Motor neuron (in vitro differentiated cells): ENCODE data around the gene UPP2. TPM values are rescaled to one million over a fixed set of nuclear protein-coding genes. Genes with fewer than 3 reads are reported as not detected.

Experiments
- ATAC-seq, 8 experiments: fragments of 200-7000 bp; cut with Tn5 transposase; replicated peaks in 6 of 8; 2 replicates each; pipeline ENCODE4 v1.8.0; 2021; ENCODE audit warnings: mild to moderate bottlenecking in 8 of 8, moderate library complexity in 8 of 8
- H3K27ac ChIP-seq, 2 donors: fragments of 250-450 bp; sonication (Bioruptor Pico); 2 replicates each; pipeline ENCODE4 v1.9.0; 2021; ENCODE audit warnings: antibody characterized with exemption in 2 of 2, mild to moderate bottlenecking in 2 of 2, moderate library complexity in 1 of 2
- H3K4me1 ChIP-seq, 2 donors: fragments of 250-450 bp; sonication (Bioruptor Pico); replicated peaks in 1 of 2; 2 replicates each; pipeline ENCODE4 v1.6.1; 2021; ENCODE audit warnings: antibody characterized with exemption in 2 of 2, mild to moderate bottlenecking in 2 of 2, moderate library complexity in 1 of 2
- H3K4me3 ChIP-seq, 5 donors: fragments of 250-450 bp; sonication (Bioruptor Pico); 2 replicates each; pipeline ENCODE4 v1.9.0; 2021; ENCODE audit warnings: antibody characterized with exemption in 5 of 5, mild to moderate bottlenecking in 5 of 5, moderate library complexity in 4 of 5
- WGBS, 10 experiments: fragments of 450-650 bp; shearing (Covaris generic); methylation state at CpG; one replicate each; pipeline ENCODE4 v1.0.0; 2022; 5-methylcytosine and 5-hydroxymethylcytosine counted together
- in situ Hi-C, 9 experiments: fragments of 400-800 bp; cut with MboI; loops; one replicate each; pipeline ENCODE4 v1.15.0; 2021; ENCODE audit warnings: low sequenced_read_pairs in 9 of 9, low pct_unique_long_range_greater_than_20kb in 2 of 9; ENCODE audit not compliant: unreplicated experiment in 9 of 9
- total RNA-seq, 8 experiments: library from RNA; unstranded; fragments of 300-600 nt; gene quantifications; 2 replicates each; pipeline versions ENCODE4 v1.2.3 to v1.2.4, GENCODE V29; 2022

Gene UPP2
- total RNA-seq, 8 experiments from 2014 or later, result 0.05 to 1.1 (median 0.19) TPM; not detected in 2

DNA sequence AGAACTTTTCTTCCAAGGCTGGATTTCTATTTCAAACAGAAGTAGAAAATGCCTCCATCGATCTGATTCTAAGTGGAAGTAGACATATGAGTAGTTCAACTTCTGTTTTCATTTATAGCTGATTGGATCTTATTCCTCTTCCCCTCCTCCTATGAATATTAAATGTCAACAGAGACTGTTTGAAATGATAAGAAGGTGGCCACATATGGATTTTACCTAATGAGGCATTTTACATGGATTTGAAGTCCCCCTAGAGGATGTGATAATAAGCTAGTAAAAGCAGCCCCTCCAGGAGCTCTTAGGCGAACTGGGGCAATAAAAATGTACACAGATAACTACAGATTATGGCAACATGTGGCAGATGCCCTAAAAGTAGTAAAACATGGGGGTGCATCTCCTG lies 71.0 kb downstream of the UPP2 start:
- WGBS, 10 experiments, result 0 to 36% (median 5%) methylated on average over 1 to 2 of the region's 2 CpGs
- H3K27ac ChIP-seq, result no peak overlapping the region
- H3K4me1 ChIP-seq, result no peaks in the 10 kb centered on the region
- in situ Hi-C loops, result loop anchor here in 2 of 9 experiments (25.0 kb wide), 1 partner anchor 135 kb away; no protein-coding TSS in a partner anchor
- ATAC-seq, result no peak
- H3K4me3 ChIP-seq, result no peak overlapping the region

DNA sequence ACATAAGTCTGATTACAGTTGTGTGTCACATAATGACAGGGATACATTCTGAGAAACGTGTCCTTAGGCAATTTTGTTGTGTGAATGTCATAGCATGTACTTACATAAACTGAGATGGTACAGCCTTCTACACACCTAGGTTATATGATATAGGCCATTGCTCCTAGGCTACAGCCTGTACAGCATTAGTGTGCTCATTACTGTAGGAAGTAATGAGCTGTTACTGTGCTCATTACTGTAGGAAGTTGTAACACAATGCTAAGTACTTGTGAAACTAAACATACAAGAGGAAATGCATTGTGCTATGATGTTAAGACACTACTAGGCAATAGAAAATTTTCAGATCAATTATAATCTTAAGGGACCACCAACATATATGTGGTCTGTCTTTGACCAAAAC lies 72.8 kb downstream of the UPP2 start:
- no peak for ATAC-seq
- no peak overlapping the region for H3K27ac ChIP-seq
- 100% methylated on average over 1 of the region's 1 CpG; no CpG with 5 or more reads in 8 of the 10 experiments for WGBS, 10 experiments
- no peaks in the 10 kb centered on the region for H3K4me1 ChIP-seq
- in situ Hi-C loops, result loop anchor here in 2 of 9 experiments (25.0 kb wide), 1 partner anchor 137 kb away; no protein-coding TSS in a partner anchor
- H3K4me3 ChIP-seq, result no peak overlapping the region

DNA sequence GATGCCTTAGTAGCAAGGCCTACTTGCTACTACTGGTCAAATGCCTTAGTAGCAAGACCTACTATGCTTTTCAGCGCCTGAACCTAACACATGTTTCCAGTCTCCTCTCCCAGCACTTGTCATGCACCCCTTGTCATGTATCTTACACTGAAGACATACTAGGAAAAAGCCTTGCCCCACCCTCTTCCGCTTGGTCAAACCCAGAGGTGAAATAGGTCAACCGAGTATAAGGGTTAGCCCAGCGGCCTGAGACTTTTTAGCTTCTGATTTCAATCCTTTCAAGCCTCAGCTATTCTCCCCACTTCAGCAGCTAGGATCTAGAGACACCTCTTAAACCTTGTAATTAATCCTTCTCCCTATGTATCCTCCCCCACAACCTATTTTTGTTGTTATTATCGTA lies 73.3 kb downstream of the UPP2 start:
- in situ Hi-C loops, result loop anchor here in 3 of 9 experiments (25.0 kb wide), 3 partner anchors 138 to 562 kb away; partner anchors contain the start of genes CCDC148 (in 2 of the 3) and PKP4 (in 2 of the 3)
- WGBS, 10 experiments, result 71 to 100% (median 86%) methylated on average over 1 to 4 of the region's 5 CpGs
- no peak overlapping the region for H3K27ac ChIP-seq
- H3K4me1 ChIP-seq, result no peaks in the 10 kb centered on the region
- ATAC-seq, result no peak
- no peak overlapping the region for H3K4me3 ChIP-seq

DNA sequence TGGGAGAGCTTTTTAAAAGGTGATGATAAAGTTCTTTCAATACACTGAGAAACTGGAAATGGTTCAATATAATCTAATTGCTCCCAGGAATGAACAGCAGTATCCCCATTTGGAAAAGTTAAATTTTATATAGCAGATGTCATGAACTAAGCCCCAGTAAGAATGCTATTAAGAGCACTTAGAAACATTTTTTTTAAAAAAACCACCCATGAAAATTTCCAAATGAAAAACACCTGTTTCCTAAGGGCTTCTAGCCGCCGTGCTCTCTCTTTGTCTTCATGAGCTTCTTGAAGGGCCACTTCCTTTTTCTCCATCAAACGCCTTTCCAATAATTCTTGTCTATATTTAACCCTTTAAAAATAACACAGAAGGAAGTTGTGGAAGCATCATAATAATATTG lies 77.0 kb downstream of the UPP2 start:
- H3K27ac ChIP-seq, result no peak overlapping the region
- in situ Hi-C loops, result loop anchor here in 2 of 9 experiments (25.0 kb wide), 2 partner anchors 284 to 559 kb away; partner anchors contain the start of genes CCDC148 (in 2 of the 2) and PKP4 (in 2 of the 2)
- no peak overlapping the region for H3K4me3 ChIP-seq
- ATAC-seq, result no peak
- H3K4me1 ChIP-seq, result no peaks in the 10 kb centered on the region
- WGBS, 10 experiments, result 0 to 96% (median 72%) methylated on average over 1 to 3 of the region's 3 CpGs

DNA sequence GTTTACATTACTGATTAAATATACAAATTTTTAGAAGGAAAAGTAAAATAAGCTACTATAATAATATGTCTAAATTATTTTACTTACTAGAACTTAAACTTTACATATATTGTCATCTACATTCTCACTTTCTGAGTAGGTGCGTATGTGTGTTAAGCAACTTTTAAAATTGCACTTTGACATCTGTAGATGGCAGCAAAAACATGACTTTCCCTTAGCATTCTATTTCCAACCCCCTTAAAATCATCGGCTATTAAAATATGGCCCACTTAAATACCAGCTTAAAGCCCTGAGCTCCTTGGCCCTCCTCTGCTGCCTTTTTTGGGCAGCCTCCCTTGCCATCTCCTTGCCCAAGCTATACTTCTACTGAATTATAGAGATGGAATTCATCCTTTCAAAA lies 78.0 kb downstream of the UPP2 start:
- ATAC-seq, result peak in 1 of 8 experiments; percentile 78
- 0 to 100% (median 84%) methylated on average over 1 to 2 of the region's 2 CpGs for WGBS, 10 experiments
- H3K4me1 ChIP-seq, result no peaks in the 10 kb centered on the region
- H3K4me3 ChIP-seq, result no peak overlapping the region
- in situ Hi-C loops, result loop anchor here in 2 of 9 experiments (25.0 kb wide), 2 partner anchors 283 to 558 kb away; partner anchors contain the start of genes CCDC148 (in 2 of the 2) and PKP4 (in 2 of the 2)
- H3K27ac ChIP-seq, result no peak overlapping the region

DNA sequence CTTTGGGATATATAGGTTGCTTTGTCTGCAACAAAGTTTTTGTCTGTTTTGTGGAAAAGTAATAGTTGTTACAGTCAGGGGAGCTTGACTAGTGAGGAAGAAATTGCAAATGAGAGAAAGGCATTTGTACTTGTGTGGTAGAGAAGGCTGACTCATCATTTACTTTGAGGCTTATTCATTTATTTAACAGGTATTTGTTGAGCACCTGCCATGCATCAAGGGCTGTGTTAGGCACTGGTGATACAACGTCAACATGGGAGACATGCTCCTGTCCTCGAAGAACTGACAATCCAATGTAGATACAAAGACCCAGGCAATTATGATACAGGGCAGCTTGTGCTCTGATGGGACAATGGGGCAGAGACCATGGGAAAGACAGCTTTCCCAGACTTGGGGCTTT lies 79.5 kb downstream of the UPP2 start:
- 0 to 94% (median 69%) methylated on average over 1 to 2 of the region's 2 CpGs; no CpG with 5 or more reads in 1 of the 10 experiments for WGBS, 10 experiments
- in situ Hi-C loops, result loop anchor here in 2 of 9 experiments (25.0 kb wide), 2 partner anchors 281 to 556 kb away; partner anchors contain the start of genes CCDC148 (in 2 of the 2) and PKP4 (in 2 of the 2)
- Histone ChIP-seq H3K4me1 (no peaks in the 10 kb centered on the region), H3K4me3 (no peak overlapping the region), H3K27ac (no peak overlapping the region)
- no peak for ATAC-seq

DNA sequence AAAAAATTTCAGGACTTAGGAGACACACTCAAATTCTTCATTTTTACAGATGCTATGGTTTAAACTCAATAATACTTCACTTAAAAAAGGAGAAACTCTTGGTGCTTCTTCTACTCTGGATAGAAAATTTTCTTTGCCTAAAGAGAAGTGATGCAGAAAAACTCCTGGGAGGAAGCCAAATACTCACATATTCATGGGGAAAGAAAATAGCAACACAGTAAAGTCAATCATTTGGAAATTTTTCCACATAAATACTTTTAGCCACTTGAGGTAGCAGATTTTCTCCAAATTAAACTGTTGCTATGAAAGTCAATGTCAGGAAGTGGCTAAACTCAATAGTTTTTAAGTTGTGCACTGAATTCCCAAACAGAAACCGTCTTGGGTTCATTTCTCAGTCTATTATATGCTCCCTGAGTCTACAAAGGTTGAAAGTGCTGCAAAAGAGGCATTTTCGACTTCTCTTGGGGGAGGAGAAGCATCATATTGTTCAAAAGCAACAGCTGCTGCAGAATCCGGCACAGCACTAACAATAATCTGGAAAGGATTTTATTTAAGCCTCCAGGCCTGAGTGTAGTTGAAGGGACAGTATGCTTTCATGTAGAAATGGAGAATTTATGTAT lies 81.1 kb downstream of the UPP2 start:
- WGBS, 10 experiments, result 0 to 86% (median 38%) methylated on average over 1 to 3 of the region's 3 CpGs; no CpG with 5 or more reads in 1 of the 10 experiments
- ATAC-seq, result peak in 1 of 8 experiments; percentile 36

DNA sequence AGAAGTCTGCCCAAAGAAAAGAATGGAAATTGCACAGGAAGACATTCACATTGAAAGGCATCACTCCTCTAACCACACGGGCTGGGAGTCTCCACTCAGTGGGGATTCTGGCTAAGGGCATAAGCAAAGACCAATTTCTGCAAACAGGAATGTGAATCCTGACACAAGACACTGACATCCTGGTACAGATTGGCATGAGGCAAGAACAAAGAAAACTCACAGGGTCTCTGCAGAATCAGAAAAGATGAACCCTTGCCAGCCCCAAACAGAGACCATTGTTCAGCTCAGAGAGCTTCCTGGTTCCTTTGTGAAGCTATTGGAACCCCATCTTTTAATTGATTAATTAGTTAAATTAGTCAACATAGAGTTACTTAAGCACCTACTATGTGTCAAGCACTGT lies 82.3 kb downstream of the UPP2 start:
- in situ Hi-C loops, result loop anchor here in 2 of 9 experiments (25.0 kb wide), 2 partner anchors 278 to 553 kb away; partner anchors contain the start of genes CCDC148 (in 2 of the 2) and PKP4 (in 2 of the 2)
- ATAC-seq, result no peak
- Histone ChIP-seq H3K4me1 (no peaks in the 10 kb centered on the region), H3K27ac (no peak overlapping the region), H3K4me3 (no peak overlapping the region)
- 13 to 25% methylated on average over 1 of the region's 1 CpG; no CpG with 5 or more reads in 8 of the 10 experiments for WGBS, 10 experiments

More for the DNA sequence above, 81.1 kb downstream of the UPP2 start:
- no peaks in the 10 kb centered on the region for H3K4me1 ChIP-seq
- H3K27ac ChIP-seq, result no peak overlapping the region
- no peak overlapping the region for H3K4me3 ChIP-seq
- in situ Hi-C loops, result loop anchor here in 2 of 9 experiments (25.0 kb wide), 2 partner anchors 280 to 555 kb away; partner anchors contain the start of genes CCDC148 (in 2 of the 2) and PKP4 (in 2 of the 2)

DNA sequence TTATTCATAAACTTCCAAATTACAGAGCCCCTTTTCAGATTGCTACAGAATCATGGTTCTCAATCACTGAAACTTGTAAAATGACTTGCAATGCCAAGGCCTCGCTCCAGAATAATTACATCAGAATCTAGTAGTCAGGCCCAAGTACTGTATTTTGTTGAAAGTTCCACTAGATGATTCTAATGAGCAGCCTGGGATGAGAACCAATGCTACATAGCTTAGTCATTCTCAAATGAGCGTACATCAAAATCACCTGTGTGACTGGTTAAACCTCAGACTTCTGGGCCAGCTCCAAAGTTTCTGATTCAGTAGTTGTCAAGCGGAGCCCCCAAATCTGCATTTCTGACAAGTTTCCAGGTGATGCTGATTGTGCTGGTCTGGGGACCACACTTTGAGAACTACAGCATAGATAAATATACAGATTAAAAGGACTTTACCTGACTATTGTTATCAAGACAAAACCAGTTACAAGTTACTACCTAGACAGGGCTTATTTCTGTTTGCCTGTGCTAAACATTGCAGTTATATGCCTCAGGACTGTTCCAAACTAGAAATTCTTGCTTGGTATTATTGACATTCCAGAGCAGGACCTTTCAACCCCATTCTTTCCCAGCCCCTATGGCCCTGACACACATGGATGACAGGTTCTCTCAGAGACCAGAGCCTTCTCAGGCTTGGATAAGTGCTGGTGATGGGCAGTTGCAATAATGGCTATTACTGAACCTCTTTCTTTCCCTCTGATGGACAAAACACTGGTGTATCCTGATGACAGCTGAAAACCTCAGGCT lies 83.1 kb downstream of the UPP2 start:
- 49 to 100% (median 85%) methylated on average over 1 to 3 of the region's 3 CpGs; no CpG with 5 or more reads in 2 of the 10 experiments for WGBS, 10 experiments
- H3K27ac ChIP-seq, result no peak overlapping the region
- H3K4me1 ChIP-seq, result no peaks in the 10 kb centered on the region
- H3K4me3 ChIP-seq, result no peak overlapping the region
- ATAC-seq, result no peak
- in situ Hi-C loops, result loop anchor here in 2 of 9 experiments (25.0 kb wide), 2 partner anchors 278 to 553 kb away; partner anchors contain the start of genes CCDC148 (in 2 of the 2) and PKP4 (in 2 of the 2)

Other genes starting within 250 kb of the UPP2 start
- gene ACVR1, start 225.5 kb upstream of the UPP2 start, total RNA-seq, result 10 to 100 TPM in 7 of 8 experiments, 1 to 10 TPM in 1; 3.1 to 32.9 (median 12.7) TPM